ENCODE measurements around the gene SSU72. TPM values are rescaled to one million over a fixed set of nuclear protein-coding genes. Genes with fewer than 3 reads are reported as not detected.

SSU72 gene
- total RNA-seq, 1 donor from 2014 or later = 117 TPM

DNA sequence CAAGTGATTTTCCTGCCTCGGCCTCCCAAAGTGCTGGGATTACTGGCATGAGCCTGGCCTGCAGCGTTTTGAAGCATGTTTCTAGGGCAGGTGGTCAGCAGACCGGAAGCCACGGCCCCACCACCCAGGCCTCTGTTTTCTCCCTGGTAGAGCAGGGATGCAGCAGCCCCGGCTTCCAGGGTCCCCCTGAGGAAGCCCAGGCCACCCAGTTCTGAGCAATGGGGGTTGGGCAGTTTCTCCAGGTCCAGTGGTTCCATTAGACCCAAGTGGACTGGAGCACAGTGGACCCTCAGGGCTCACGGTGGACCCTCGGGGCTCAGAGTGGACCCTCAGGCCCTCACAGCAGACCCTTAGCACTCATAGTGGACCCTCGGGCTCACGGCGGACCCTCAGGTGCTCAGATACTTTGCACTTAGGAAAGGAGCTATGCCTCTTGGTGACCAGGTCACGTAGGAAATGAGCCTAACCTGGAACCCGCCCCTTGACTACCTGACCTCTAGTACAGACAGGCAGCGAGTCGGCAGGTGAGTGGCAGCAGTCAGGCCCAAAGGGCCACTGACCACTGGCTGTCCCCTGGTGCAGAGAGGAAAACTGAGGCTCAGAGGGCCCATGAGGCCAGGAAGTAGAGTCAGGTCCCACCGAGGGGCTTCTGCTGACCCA lies 29.8 kb upstream of the SSU72 start:
- Mint-ChIP-seq H3K4me1 (ENCODE audit: unreplicated experiment) (no peaks in the 10 kb centered on the region), H3K27me3 (ENCODE audit: unreplicated experiment) (no peaks in the 10 kb centered on the region), H3K27ac (ENCODE audit: unreplicated experiment) (no peak overlapping the region), H3K36me3 (ENCODE audit: unreplicated experiment) (no peaks in the 10 kb centered on the region), H3K4me3 (ENCODE audit: unreplicated experiment) (no peak overlapping the region), H3K9me3 (ENCODE audit: unreplicated experiment) (no peaks in the 10 kb centered on the region)
- DNase-seq (ENCODE audit: extremely low spot score, unreplicated experiment) = peak; percentile 80
- TF ChIP-seq, protein P1, sequence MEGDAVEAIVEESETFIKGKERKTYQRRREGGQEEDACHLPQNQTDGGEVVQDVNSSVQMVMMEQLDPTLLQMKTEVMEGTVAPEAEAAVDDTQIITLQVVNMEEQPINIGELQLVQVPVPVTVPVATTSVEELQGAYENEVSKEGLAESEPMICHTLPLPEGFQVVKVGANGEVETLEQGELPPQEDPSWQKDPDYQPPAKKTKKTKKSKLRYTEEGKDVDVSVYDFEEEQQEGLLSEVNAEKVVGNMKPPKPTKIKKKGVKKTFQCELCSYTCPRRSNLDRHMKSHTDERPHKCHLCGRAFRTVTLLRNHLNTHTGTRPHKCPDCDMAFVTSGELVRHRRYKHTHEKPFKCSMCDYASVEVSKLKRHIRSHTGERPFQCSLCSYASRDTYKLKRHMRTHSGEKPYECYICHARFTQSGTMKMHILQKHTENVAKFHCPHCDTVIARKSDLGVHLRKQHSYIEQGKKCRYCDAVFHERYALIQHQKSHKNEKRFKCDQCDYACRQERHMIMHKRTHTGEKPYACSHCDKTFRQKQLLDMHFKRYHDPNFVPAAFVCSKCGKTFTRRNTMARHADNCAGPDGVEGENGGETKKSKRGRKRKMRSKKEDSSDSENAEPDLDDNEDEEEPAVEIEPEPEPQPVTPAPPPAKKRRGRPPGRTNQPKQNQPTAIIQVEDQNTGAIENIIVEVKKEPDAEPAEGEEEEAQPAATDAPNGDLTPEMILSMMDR (IDR thresholded peaks at IDR 0.05) = no peak

DNA sequence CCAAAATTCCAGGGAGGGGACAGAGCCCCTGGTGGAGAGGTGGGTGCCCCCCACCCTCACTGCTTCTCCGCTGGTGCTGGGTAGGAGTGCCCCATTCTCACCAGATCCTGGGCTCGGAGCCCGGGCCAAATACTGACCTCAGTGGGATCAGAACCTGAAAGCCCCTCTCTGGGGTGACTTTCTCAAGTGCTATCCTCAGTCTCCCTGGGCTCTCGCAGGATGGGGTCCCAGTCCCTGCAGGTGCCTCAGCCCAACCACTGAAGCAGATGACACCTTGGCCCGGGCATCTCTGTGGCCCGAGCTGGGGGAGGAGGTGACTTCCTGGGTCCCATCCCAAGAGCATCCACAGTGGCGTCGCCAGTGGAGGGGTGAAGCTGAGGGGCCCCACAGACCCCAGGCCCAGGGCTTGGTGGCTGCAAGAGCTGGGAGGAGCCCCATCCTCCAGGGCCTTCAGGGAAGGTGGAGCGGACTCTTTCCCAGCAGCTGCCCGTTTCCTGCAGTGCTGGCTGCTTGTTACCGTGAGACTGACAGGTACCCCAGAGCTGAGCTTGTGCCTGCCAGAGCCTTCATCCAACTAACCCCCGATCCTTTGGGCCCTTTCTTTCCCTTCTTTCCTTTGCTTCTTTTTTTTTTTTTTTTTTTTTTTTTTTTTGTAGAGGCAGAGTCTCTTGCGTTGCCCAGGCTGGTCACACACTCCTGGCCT lies 29.2 kb upstream of the SSU72 start:
- Mint-ChIP-seq H3K4me3 (ENCODE audit: unreplicated experiment) (no peak overlapping the region), H3K27ac (ENCODE audit: unreplicated experiment) (no peak overlapping the region), H3K4me1 (ENCODE audit: unreplicated experiment) (peaks cover 2% of the 10 kb centered on the region), H3K9me3 (ENCODE audit: unreplicated experiment) (no peaks in the 10 kb centered on the region), H3K36me3 (ENCODE audit: unreplicated experiment) (no peaks in the 10 kb centered on the region), H3K27me3 (ENCODE audit: unreplicated experiment) (no peaks in the 10 kb centered on the region)
- TF ChIP-seq, protein P1 (IDR thresholded peaks at IDR 0.05) = no peak
- DNase-seq (ENCODE audit: extremely low spot score, unreplicated experiment) = no peak

DNA sequence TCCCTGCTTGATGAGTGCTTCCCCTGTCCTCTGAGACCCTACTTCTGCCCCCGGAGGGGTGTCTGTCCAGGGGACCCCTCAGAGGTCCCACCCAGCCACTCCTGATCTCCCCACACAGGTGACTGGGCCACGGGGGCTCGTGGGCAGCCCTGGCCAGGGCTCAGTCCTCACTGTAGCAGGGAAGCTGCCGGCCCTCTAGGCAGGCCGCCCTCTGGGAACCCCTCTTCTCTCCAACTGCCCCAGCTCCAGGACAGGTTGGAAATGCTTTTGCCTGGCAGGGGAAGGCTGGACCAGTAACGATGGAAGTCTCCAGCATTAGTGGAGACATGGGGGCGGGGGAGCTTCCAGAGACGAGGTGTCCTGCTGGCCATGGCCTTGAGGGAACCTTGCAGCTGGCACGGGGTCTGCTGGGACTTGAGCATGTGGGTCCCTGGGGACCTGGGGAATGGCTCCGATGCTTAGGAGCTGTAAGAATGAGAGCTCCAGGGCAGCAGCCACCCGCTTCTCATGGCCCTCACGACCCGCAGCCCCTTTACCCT lies 28.4 kb upstream of the SSU72 start:
- DNase-seq (ENCODE audit: extremely low spot score, unreplicated experiment) = peak; percentile 77
- Mint-ChIP-seq H3K36me3 (ENCODE audit: unreplicated experiment) (no peaks in the 10 kb centered on the region), H3K4me3 (ENCODE audit: unreplicated experiment) (no peak overlapping the region), H3K9me3 (ENCODE audit: unreplicated experiment) (no peaks in the 10 kb centered on the region), H3K4me1 (ENCODE audit: unreplicated experiment) (peaks cover 4% of the 10 kb centered on the region), H3K27ac (ENCODE audit: unreplicated experiment) (no peak overlapping the region), H3K27me3 (ENCODE audit: unreplicated experiment) (no peaks in the 10 kb centered on the region)
- TF ChIP-seq, protein P1 (IDR thresholded peaks at IDR 0.05) = no peak

DNA sequence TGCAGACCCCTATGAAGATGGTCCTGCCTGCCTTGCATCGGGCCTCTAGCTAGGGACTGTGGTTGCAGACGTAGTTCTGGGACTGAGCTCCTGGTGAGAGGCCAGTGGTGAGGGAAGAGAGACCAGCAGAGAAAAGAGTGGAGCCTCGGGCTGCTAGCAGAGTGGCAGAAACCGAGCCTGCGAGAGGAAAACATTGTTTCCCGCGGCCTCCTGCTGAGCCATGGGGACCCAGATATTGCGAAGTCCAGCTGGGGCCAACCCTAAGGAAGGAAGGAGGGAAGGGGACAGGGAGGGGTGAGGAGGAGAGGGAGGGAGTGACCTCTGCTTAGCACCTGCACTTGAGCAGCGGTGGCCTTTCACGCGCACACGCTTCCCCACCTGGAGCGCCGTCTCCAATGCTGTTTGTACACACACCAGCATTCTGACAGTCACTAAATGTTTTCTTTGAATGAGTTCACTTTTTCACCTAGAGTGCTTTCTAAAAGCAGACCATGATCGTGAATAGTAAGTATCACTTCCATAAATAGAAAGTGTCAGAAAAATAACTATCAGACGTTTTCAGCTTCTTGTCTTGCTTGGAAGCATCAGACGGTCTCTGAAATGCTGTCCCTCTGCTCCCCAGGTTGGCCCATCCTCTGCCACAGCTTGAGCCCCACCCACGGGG lies 27.8 kb upstream of the SSU72 start:
- Mint-ChIP-seq H3K27ac (ENCODE audit: unreplicated experiment) (no peak overlapping the region), H3K27me3 (ENCODE audit: unreplicated experiment) (no peaks in the 10 kb centered on the region)
- TF ChIP-seq, protein P1 (IDR thresholded peaks at IDR 0.05) = no peak

More for the DNA sequence above, 27.8 kb upstream of the SSU72 start:
- no peaks in the 10 kb centered on the region for H3K9me3 Mint-ChIP-seq (ENCODE audit: unreplicated experiment)
- H3K4me3 Mint-ChIP-seq (ENCODE audit: unreplicated experiment) = no peak overlapping the region
- DNase-seq (ENCODE audit: extremely low spot score, unreplicated experiment) = no peak
- no peaks in the 10 kb centered on the region for H3K36me3 Mint-ChIP-seq (ENCODE audit: unreplicated experiment)
- peaks cover 10% of the 10 kb centered on the region for H3K4me1 Mint-ChIP-seq (ENCODE audit: unreplicated experiment)
